ENCODE results near the gene SCN4B.

GRCh38 chr11:118168316-118168715, 15.7 kb upstream of the SCN4B start:
- TF ChIP-seq CTCF (IDR thresholded peaks at IDR 0.05) = no peak
- TF ChIP-seq POLR2AphosphoS5 (IDR thresholded peaks at IDR 0.05) = no peak

Data from stomach (tissue), 4 donors.